Activated B cell treated with CpG ODN at 0.5 μM for 24 hours (primary cell): ENCODE measurements around the gene EVA1A. TPM values are rescaled to one million over a fixed set of nuclear protein-coding genes. Genes with fewer than 3 reads are reported as not detected.

ENCODE experiments used
- ATAC-seq: fragments of 200-7000 bp; cut with Tn5 transposase; one replicate; pipeline ENCODE4 v1.10.0; 2021; ENCODE audit warnings: low read depth, mild to moderate bottlenecking, moderate library complexity
- CTCF ChIA-PET: fragments of 350-600 bp; sonication (Branson Sonifier 250); formaldehyde crosslinking; loops from one replicate; lab custom pipeline; 2021; ENCODE audit warnings: antibody characterized with exemption; lab: Charles Lee
- POLR2A ChIA-PET: fragments of 350-600 bp; sonication (Branson Sonifier 250); formaldehyde crosslinking; loops from one replicate; lab custom pipeline; 2021; ENCODE audit warnings: antibody characterized with exemption; lab: Charles Lee
- DNase-seq: peaks from one replicate; pipeline ENCODE4 v3.0.0; 2022
- H3K27ac Mint-ChIP-seq: one replicate; pipeline ENCODE4 v1.8.0; 2020; ENCODE audit warnings: mixed read lengths
- H3K27me3 Mint-ChIP-seq: one replicate; pipeline ENCODE4 v1.8.0; 2021; ENCODE audit warnings: mixed read lengths
- H3K36me3 Mint-ChIP-seq: one replicate; pipeline ENCODE4 v1.8.0; 2021; ENCODE audit warnings: low read depth, mixed read lengths
- H3K4me1 Mint-ChIP-seq: one replicate; pipeline ENCODE4 v1.8.0; 2021; ENCODE audit warnings: mixed read lengths
- H3K4me3 Mint-ChIP-seq: one replicate; pipeline ENCODE4 v1.8.0; 2020; ENCODE audit warnings: mild to moderate bottlenecking, mixed read lengths
- H3K9me3 Mint-ChIP-seq: one replicate; pipeline ENCODE4 v1.8.0; 2020; ENCODE audit warnings: mixed read lengths
- CTCF ChIP-seq: fragments of 200-600 bp; IDR thresholded peaks from one replicate; pipeline ENCODE4 v1.8.0; 2022; ENCODE audit warnings: antibody characterized with exemption, mild to moderate bottlenecking
- intact Hi-C: fragments of 100-400 bp; cut with micrococcal nuclease; formaldehyde crosslinking; loops from one replicate; pipeline ENCODE4 v1.15.1; 2024
- total RNA-seq: library from RNA; stranded (reverse); gene quantifications from 2 replicates; pipeline ENCODE4 v1.2.3, GENCODE V29; 2022

EVA1A gene
- total RNA-seq, 1 donor from 2014 or later, result not detected

- ATAC-seq, result no peak
- ChIA-PET POLR2A (no interaction called here), CTCF (no interaction called here)
- no peak overlapping the region for H3K4me3 Mint-ChIP-seq
- no peak for TF ChIP-seq CTCF
- H3K9me3 Mint-ChIP-seq, result peaks cover 3% of the 10 kb centered on the region
- no peak overlapping the region for H3K27ac Mint-ChIP-seq
- intact Hi-C loops, result no loop called here
- H3K36me3 Mint-ChIP-seq, result no peaks in the 10 kb centered on the region
- DNase-seq, result no peak
- H3K4me1 Mint-ChIP-seq, result no peaks in the 10 kb centered on the region
- H3K27me3 Mint-ChIP-seq, result peaks cover 17% of the 10 kb centered on the region
Observed at GRCh38 chr2:75580606-75581005, 19.9 kb upstream of the EVA1A start.

- intact Hi-C loops, result no loop called here
- Mint-ChIP-seq H3K4me3 (no peak overlapping the region), H3K27me3 (peaks cover 17% of the 10 kb centered on the region), H3K36me3 (no peaks in the 10 kb centered on the region), H3K9me3 (peaks cover 5% of the 10 kb centered on the region), H3K27ac (no peak overlapping the region), H3K4me1 (no peaks in the 10 kb centered on the region)
- ATAC-seq (no peak), DNase-seq (no peak)
- ChIA-PET POLR2A (no interaction called here), CTCF (no interaction called here)
- no peak for TF ChIP-seq CTCF
Observed at GRCh38 chr2:75580156-75580555, 19.4 kb upstream of the EVA1A start.

DNA sequence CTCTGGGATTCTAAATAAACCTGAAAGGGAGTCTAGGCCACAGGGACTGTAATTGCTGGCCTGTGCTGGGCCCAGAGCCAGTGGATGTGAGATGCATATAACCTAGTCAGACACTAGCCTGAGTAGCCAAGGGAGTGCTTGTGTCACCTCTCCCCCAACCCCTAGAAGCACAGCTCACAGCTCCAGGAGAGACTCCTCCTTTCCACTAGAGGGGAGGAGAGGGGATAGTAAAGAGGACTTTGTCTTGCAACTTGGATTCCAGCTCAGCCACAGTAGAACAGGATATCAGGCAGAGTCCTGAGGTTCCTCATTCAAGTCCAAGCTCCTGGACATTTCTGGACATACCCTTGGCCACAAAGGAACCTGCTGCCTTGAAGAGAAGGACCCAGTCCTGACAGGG is 18.4 kb upstream of the EVA1A start:
- no peaks in the 10 kb centered on the region for H3K36me3 Mint-ChIP-seq
- no peak for ATAC-seq
- H3K4me3 Mint-ChIP-seq, result no peak overlapping the region
- CTCF ChIA-PET, result no interaction called here
- peaks cover 17% of the 10 kb centered on the region for H3K27me3 Mint-ChIP-seq
- H3K4me1 Mint-ChIP-seq, result no peaks in the 10 kb centered on the region
- H3K9me3 Mint-ChIP-seq, result peaks cover 5% of the 10 kb centered on the region
- intact Hi-C loops, result no loop called here
- no peak overlapping the region for H3K27ac Mint-ChIP-seq
- TF ChIP-seq CTCF, result no peak
- POLR2A ChIA-PET, result no interaction called here
- DNase-seq, result no peak

DNA sequence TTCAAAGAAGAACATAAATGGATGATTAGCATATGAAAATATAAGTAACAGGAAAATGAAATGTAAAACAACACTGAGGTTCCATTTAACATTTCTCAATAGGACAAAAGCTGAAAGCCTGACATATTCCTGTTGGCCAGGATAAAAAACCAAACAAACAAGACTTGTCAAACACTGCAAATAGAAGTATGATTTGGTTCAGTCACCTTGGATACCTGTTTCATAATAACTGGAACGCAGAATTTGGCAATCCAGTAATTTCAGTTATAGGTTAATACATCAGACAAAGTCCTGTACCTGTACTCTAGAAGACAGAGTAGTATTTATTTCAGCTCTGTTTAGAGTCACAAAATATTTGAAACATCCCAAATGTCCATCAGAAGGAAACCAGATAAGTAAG is 16.5 kb upstream of the EVA1A start:
- ATAC-seq (no peak), DNase-seq (no peak)
- intact Hi-C loops, result no loop called here
- Mint-ChIP-seq H3K27ac (no peak overlapping the region), H3K9me3 (peaks cover 5% of the 10 kb centered on the region), H3K4me1 (no peaks in the 10 kb centered on the region), H3K4me3 (no peak overlapping the region), H3K27me3 (peaks cover 22% of the 10 kb centered on the region), H3K36me3 (no peaks in the 10 kb centered on the region)
- ChIA-PET CTCF (no interaction called here), POLR2A (no interaction called here)
- TF ChIP-seq CTCF, result no peak

DNA sequence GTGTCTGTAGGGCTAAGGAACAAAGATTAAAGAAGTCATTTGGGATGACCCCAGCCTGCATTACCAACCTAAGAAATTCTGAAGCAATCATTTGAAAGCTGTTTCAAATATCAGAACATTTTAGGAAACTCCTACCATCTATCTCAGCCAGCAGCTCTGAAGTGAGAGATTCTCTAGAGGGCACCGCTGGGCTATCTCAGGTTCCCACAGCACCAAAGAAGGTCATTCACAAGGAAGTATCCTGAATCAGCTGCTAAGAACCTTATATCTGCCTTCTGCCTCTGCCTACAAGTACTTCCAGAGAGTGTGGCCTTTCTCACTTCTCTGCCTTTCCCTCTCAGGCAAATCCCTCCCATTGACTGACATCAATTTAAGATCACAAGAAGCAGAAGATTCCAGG is 13.4 kb upstream of the EVA1A start:
- Mint-ChIP-seq H3K27ac (no peak overlapping the region), H3K4me1 (no peaks in the 10 kb centered on the region), H3K36me3 (no peaks in the 10 kb centered on the region), H3K4me3 (no peak overlapping the region), H3K9me3 (peaks cover 3% of the 10 kb centered on the region), H3K27me3 (peaks cover 29% of the 10 kb centered on the region)
- ChIA-PET CTCF (no interaction called here), POLR2A (no interaction called here)
- intact Hi-C loops, result no loop called here
- no peak for ATAC-seq
- no peak for DNase-seq
- no peak for TF ChIP-seq CTCF
